GM12864 (cell line): ENCODE results near the gene SNW1.
A peak's percentile ranks its signal among the peaks of the same experiment; 100 is the strongest.
"Not testable (repeated sequence)": the region's sequence is repeated elsewhere in the genome, so short reads cannot be mapped to it uniquely, and the experiment has no call there.

Experiments used
- DNase-seq: peaks from one replicate; pipeline ENCODE4 v3.0.0-alpha.2; 2011; ENCODE audit warnings: low read depth
- H3K4me3 ChIP-seq: 2 replicates; pipeline ENCODE4 v1.5.1; 2011; ENCODE audit warnings: mild to moderate bottlenecking, low read depth, low read length, control low read depth
- TF ChIP-seq, protein P1 (sequence below): IDR thresholded peaks from 2 replicates; pipeline ENCODE4 v1.5.1; 2011; ENCODE audit warnings: low read depth, mild to moderate bottlenecking, moderate library complexity, low read length, control low read depth, inconsistent platforms; ENCODE audit errors: missing control alignments

The SNW1 gene

DNA sequence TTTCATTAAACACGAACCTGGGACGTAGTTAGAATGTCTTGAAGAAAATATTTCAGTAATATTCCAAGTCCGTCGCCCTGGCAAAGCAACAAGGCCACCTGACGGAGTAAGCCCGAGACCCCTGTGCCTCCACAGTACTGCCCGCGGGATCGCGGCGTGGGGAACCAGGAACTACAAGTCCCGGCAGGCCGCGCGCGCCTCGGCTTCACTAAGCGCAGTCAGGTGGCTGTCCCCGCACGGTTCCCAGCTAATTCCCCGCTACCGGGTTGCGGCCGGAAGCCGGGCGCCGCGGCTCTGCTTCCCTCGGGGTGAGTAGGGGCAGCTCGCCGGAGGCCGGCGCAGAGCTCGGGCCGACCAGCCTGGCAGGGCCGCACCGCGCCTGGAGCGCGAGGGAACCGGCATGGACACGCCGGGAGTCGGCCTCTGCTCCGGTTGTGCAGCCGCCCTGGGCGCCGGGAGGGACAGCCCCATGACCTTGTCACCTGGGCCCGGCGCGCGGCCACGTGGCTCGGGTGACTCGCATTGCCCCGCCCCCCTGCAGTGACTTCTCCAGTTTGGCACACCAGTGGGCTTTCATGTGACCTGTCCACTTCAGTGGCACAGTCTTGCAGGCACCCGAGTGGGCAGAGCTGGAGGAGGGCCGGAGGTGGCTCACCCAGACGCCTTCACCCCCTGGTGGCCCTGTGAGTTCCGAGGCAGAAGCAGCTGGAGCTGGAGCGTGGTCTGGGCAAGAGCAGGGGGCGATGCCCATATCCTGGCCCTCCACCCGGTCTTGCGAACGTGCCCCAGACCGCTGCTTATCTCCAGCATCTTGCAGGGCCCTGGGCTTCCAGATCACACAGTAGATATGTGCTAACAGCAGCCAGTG is 39.1 kb upstream of the SNW1 start, which contains the start of gene ADCK1:
TSS of gene ADCK1 (plus strand) at position 247 of the 868 bp plus-strand sequence. CDS start 18,870 bp downstream, outside the sequence.
- DNase-seq, result peak; percentile 55
- peak within 1 kb of the TSS; percentile 89 for H3K4me3 ChIP-seq
- TF ChIP-seq, protein P1, sequence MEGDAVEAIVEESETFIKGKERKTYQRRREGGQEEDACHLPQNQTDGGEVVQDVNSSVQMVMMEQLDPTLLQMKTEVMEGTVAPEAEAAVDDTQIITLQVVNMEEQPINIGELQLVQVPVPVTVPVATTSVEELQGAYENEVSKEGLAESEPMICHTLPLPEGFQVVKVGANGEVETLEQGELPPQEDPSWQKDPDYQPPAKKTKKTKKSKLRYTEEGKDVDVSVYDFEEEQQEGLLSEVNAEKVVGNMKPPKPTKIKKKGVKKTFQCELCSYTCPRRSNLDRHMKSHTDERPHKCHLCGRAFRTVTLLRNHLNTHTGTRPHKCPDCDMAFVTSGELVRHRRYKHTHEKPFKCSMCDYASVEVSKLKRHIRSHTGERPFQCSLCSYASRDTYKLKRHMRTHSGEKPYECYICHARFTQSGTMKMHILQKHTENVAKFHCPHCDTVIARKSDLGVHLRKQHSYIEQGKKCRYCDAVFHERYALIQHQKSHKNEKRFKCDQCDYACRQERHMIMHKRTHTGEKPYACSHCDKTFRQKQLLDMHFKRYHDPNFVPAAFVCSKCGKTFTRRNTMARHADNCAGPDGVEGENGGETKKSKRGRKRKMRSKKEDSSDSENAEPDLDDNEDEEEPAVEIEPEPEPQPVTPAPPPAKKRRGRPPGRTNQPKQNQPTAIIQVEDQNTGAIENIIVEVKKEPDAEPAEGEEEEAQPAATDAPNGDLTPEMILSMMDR, result peak; percentile 35

DNA sequence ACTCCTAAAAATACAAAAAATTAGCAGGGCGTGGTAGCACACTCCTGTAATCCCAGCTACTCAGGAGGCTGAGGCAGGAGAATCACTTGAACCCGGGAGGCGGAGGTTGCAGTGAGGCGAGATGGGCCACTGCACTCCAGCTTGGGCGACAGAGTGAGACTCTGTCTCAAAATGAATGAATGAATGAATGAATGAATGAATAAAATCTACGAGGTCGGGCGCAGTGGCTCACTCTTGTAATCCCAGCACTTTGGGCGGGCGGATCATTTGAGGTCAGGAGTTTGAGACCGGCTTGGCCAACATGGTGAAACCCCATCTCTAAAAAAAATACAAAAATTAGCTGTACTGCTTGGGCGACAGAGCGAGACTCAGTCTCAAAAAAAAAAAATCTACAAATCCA is 38.5 kb upstream of the SNW1 start:
- peak overlapping the region; percentile 89 for H3K4me3 ChIP-seq
- DNase-seq, result not testable (repeated sequence)

DNA sequence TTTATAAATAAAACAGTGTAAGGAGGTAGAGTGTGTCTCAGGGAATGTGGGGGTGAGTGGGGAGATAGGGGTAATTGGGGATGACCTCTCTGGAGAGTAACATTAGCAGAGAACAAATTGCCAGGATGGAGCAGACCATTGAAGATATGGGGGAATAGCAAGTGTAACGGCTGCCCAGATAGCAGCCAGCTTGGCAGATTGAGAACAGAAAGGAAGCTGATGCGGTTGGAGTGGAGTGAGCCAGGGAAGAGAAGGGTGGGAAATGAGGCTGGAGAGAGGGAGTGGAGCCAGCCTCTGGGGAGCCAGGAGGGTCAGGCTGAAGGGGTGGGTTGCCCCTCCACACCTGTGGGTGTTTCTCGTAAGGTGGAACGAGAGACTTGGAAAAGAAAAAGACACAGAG is 33.4 kb upstream of the SNW1 start:
- TF ChIP-seq, protein P1, result no peak
- DNase-seq, result no peak
- no peak overlapping the region for H3K4me3 ChIP-seq

DNA sequence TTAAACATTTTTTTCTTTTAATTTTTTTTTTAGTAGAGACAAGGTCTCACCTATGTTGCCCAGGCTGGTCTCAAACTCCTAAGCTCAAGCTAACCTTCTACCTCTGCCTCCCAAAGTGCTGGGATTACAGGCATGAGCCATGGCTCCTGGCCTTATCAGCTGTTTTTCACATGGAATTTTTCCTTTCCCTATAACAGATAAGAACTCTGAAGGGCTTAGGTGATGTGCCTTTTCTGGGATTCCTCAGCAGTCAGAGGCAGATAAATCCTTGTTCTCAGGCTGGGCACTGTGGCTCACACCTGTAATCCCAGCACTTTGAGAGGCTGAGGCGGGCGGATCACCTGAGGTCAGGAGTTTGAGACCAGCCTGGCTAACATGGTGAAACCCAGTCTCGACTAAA is 32.3 kb upstream of the SNW1 start:
- not testable (repeated sequence) for H3K4me3 ChIP-seq, DNase-seq

DNA sequence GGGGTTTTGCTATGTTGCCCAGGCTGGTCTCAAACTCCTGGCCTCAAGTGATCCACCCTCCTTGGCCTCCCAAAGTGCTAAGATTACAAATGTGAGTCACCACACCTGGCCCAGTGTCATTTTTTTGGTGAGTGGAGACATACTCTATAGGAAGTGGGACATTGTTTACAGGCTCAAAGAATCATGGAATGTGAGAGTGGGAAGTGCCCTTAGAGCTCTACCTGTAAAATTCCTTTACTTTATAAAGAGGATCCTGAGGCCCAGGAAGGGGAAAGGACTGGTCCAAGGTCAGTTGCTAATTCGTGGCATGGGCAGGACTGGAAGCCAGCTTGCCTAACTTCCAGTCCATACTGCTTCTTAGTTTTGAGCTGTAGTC is 30.3 kb upstream of the SNW1 start:
- TF ChIP-seq, protein P1, result no peak

DNA sequence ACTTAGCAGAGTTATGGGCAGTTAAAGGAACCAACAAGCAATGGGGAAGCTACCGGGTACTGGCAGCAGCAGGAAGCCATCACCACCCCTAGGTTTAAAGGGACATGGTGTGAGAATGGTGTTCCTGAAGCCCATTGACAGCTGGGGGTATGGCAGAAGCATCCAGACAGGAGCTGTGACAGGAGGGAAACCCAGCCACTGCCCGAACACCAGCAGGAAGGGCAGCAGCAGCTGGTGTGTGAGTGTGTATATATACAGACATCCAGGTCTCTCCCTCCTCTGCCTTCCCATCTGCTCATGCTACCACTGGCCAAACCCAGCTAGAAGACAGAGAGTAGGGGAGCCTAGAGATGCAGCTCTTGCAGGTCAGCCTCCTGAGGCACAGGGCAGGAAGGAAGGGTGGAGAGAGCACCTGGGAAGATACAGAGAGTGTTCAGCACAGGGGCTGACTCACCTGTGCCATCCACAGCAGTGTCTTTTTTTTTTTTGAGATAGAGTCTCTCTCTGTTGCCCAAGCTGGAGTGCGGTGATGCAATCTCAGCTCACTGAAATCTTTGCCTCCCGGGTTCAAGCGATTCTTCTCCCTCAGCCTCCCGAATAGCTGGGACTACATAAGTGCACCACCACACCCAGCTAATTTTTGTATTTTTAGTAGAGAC is 29.7 kb upstream of the SNW1 start:
- no peak overlapping the region for H3K4me3 ChIP-seq
- TF ChIP-seq, protein P1, result no peak
- no peak for DNase-seq

More for the DNA sequence above, 30.3 kb upstream of the SNW1 start:
- H3K4me3 ChIP-seq, result no peak overlapping the region
- no peak for DNase-seq

DNA sequence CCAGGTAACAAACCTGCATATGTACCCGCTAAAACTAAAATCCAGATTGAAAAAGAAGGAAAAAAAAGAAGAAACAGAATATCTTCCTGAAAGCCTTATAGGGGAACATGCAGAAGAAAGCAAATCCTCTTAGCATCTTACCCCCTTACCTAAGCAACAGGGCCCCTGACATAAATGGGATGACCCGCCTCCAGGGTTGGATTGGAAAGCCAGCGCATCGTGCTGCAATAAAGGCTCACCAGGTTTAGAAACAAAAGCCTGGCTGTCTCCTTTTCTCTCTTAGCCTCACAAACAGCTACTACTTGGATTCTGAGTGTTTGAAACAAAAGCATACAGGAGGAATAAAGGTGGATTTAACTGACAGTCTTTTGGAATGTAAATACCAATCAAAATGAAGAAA is 25.2 kb upstream of the SNW1 start:
- DNase-seq, result no peak
- H3K4me3 ChIP-seq, result no peak overlapping the region
- TF ChIP-seq, protein P1, result no peak

DNA sequence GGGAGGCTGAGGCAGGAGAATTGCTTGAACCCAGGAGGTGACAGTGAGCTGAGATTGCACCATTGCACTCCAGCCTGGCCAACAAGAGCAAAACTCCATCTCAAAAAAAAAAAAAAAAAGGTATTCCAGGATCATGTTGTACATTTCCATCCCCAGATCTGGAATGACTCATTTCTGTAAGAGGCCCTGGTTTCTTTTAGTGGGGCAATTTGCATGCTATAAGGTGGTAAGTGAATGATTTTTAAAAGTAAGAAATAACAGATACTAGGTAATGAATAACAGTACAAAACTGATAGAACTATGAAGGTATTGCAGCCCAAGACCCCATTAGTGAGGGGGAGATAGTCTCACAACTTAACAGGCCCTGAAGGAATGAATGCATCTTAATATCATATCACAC is 21.2 kb upstream of the SNW1 start:
- H3K4me3 ChIP-seq, result no peak overlapping the region
- no peak for DNase-seq
- TF ChIP-seq, protein P1, result no peak

DNA sequence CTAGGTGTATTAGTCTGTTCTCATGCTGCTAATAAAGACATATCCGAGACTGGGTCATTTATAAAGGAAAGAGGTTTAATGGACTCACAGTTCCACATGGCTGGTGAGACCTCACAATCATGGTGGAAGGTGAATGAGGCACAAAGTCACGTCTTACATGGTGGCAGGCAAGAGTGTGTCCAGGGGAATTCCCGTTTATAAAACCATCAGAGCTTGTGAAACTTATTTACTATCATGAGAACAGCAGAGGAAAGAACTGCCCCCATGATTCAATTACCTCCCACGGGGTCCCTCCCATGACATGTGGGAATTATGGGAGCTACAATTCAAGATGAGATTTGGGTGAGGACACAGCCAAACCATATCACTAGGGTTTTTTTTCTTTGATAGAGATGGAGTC is 13.0 kb upstream of the SNW1 start:
- DNase-seq, H3K4me3 ChIP-seq: not testable (repeated sequence)

DNA sequence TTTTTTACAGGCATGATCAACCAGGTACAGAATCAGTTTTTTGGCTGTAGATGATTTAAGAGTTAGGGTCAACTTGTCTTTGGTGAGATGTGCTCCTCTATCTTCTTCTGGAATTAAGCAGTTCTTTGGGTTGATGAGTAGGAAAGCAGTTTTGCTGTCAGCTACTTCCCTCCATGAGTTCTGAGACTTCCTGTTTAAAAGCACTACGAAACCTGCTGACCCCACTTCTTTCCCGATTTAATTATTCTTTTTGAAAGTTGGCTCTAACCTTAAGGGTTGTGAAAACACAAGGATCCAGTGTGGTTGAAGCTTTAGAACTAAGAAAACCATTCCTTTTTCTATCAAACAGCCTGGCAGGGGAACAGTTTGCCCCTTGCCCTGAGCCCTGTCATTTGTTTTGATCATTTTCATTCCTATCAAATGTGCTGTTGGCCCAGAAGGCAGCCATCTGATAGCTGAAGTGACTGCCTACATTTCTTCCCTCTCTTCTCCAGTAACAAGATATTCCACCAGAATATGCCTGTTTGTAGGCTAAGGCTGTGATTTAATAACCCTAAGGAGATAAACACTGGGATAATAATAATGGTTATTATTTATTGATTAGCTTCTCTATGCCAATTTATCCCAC is 7.6 kb upstream of the SNW1 start:
- DNase-seq, H3K4me3 ChIP-seq: not testable (repeated sequence)
